ENCODE measurements around the gene FAM83G. TPM values are rescaled to one million over a fixed set of nuclear protein-coding genes. Genes with fewer than 3 reads are reported as not detected.

The FAM83G gene
- total and polyA plus RNA-seq, 2 experiments from 2014 or later, result 14.7 to 25.4 TPM

DNA sequence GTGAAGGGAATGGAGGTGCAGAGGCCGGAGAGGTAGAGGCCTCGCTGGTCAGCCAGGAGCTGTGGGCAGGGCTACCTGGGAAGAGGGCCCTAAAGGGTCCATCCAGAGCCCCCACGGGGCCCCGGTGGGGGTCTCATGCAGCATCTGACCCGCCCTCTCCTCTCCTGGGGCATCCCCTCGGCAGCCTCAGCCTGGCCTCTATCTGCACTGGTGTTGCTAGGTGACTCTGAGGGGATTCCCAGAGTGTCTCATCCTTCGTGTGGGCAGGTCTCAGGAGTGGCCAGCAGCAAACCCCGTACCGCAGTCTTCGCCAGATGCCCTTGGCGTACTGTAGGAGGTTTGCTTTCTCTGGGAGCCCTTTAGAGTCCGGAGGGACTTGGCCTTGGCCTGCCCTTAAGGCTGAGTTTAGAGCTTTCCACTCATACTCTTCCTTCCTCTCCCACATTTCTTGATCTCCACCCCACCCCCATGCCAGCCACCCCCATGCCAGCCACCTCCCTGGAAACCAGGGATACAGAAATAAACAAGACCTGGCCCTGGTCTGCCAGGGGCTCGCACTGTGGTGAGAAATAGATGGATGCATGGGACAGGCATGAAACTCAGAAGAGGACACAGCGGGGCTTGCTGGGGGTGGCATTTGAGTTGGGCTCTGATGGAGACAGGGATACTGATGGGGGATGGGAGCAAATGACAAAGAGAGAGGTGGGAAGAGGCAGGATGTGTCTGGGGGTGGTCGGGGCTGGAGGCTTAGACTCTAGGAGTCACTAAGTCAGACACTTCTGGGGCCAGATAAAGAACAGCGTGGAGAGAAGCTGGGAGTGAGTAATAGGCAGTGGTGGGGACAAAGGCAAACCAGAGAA lies 42.7 kb downstream of the FAM83G start:
- TF ChIP-seq EZH2 (IDR thresholded peaks at IDR 0.05; ENCODE audit: borderline replicate concordance), result no peak
- H3K36me3 ChIP-seq (replicated peaks; ENCODE audit: insufficient read depth, low read depth), result no peaks in the 10 kb centered on the region
- H3K9me2 ChIP-seq (replicated peaks; ENCODE audit: insufficient read depth), result no peaks in the 10 kb centered on the region
- peak overlapping the region; percentile 60 for H3K27ac ChIP-seq
- no peaks in the 10 kb centered on the region for H3K79me2 ChIP-seq
- peaks cover 7% of the 10 kb centered on the region for H3K4me1 ChIP-seq (ENCODE audit: insufficient read depth)
- no peak overlapping the region for H3K4me3 ChIP-seq
- no peaks in the 10 kb centered on the region for H4K20me1 ChIP-seq (ENCODE audit: insufficient read depth, poor library complexity, severe bottlenecking)
- no peaks in the 10 kb centered on the region for H3K27me3 ChIP-seq
- H2AFZ ChIP-seq, result no peak overlapping the region
- WGBS (ENCODE audit: low lambda C conversion rate, missing lambda C conversion rate), result 85% methylated on average over 16 of the region's 16 CpGs
- H3K4me2 ChIP-seq, result no peak overlapping the region
- H3K9me3 ChIP-seq (ENCODE audit: low read depth), result no peaks in the 10 kb centered on the region
- peak; percentile 9 for DNase-seq (ENCODE audit: low spot score)

DNA sequence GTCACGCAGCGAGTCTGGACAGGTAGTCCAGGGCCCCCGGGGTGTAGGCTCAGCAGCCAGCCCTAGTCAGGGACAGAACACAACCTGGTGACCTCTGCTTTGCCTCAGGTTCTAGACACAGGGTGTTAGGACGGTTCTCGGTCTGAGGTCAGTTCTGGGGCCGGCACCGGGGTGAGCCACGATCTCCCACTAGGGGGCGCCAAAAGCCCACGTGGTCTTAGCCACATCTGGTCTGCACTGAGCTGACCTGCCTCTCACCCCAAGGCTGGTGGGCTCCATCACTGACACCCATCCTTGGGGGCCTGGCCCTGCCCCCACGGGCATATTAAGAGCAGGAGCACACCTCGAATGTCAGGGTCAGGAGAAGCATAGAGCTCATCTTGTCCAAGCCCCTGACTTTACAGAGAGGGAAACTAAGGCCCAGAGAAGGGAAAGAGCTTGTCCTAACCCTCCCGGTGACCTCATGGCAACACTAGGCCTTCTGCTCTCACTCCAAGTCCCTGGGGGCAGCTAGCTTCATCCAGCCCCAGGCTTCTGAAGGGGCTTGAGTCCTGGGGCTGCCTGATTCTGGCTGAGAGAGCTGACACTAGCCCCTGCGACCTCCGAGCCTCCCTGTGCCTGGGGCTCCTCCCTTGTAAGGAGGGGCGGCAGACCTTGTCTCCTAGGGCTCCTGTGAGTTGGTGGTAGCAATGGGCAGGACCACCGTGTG lies 43.6 kb downstream of the FAM83G start:
- H3K4me3 ChIP-seq, result no peak overlapping the region
- H3K9me3 ChIP-seq (ENCODE audit: low read depth), result no peaks in the 10 kb centered on the region
- H3K27me3 ChIP-seq, result no peaks in the 10 kb centered on the region
- no peaks in the 10 kb centered on the region for H3K79me2 ChIP-seq
- no peak for TF ChIP-seq EZH2 (IDR thresholded peaks at IDR 0.05; ENCODE audit: borderline replicate concordance)
- TF ChIP-seq, protein P1, sequence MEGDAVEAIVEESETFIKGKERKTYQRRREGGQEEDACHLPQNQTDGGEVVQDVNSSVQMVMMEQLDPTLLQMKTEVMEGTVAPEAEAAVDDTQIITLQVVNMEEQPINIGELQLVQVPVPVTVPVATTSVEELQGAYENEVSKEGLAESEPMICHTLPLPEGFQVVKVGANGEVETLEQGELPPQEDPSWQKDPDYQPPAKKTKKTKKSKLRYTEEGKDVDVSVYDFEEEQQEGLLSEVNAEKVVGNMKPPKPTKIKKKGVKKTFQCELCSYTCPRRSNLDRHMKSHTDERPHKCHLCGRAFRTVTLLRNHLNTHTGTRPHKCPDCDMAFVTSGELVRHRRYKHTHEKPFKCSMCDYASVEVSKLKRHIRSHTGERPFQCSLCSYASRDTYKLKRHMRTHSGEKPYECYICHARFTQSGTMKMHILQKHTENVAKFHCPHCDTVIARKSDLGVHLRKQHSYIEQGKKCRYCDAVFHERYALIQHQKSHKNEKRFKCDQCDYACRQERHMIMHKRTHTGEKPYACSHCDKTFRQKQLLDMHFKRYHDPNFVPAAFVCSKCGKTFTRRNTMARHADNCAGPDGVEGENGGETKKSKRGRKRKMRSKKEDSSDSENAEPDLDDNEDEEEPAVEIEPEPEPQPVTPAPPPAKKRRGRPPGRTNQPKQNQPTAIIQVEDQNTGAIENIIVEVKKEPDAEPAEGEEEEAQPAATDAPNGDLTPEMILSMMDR (IDR thresholded peaks at IDR 0.05; ENCODE audit: poor library complexity), result peak; percentile 92
- no peaks in the 10 kb centered on the region for H3K9me2 ChIP-seq (replicated peaks; ENCODE audit: insufficient read depth)
- no peaks in the 10 kb centered on the region for H4K20me1 ChIP-seq (ENCODE audit: insufficient read depth, poor library complexity, severe bottlenecking)
- no peaks in the 10 kb centered on the region for H3K36me3 ChIP-seq (replicated peaks; ENCODE audit: insufficient read depth, low read depth)
- H3K27ac ChIP-seq, result no peak overlapping the region
- WGBS (ENCODE audit: low lambda C conversion rate, missing lambda C conversion rate), result 37% methylated on average over 17 of the region's 17 CpGs
- no peak overlapping the region for H3K4me2 ChIP-seq
- peak; percentile 82 for DNase-seq (ENCODE audit: low spot score)
- peaks cover 7% of the 10 kb centered on the region for H3K4me1 ChIP-seq (ENCODE audit: insufficient read depth)
- H2AFZ ChIP-seq, result no peak overlapping the region

DNA sequence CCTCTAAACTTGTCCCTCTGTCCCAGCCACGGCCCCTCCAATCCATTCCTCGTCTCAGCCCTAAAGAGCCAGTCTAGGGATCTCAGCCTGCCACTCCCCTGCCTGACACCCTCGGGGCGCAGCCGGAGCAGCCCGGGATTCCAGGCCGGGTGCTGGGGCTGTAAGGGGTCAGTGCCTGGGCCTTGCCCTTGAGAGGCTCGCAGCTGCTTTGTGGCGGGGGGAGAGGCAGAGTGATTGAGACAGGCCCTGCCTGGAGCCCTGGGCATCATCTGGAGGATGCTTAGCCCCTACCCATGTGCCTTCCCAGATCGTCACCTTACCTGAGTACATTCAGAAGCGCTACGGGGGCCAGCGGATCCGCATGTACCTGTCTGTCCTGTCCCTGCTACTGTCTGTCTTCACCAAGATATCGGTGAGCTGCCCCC lies 44.3 kb downstream of the FAM83G start:
- Histone ChIP-seq H2AFZ (no peak overlapping the region), H3K27me3 (no peaks in the 10 kb centered on the region), H3K4me1 (ENCODE audit: insufficient read depth) (peaks cover 7% of the 10 kb centered on the region), H3K4me3 (no peak overlapping the region), H3K27ac (no peak overlapping the region), H3K79me2 (no peaks in the 10 kb centered on the region), H3K36me3 (replicated peaks; ENCODE audit: insufficient read depth, low read depth) (no peaks in the 10 kb centered on the region), H3K9me3 (ENCODE audit: low read depth) (no peaks in the 10 kb centered on the region), H3K9me2 (replicated peaks; ENCODE audit: insufficient read depth) (no peaks in the 10 kb centered on the region), H3K4me2 (no peak overlapping the region), H4K20me1 (ENCODE audit: insufficient read depth, poor library complexity, severe bottlenecking) (no peaks in the 10 kb centered on the region)
- DNase-seq (ENCODE audit: low spot score), result peak; percentile 3
- WGBS (ENCODE audit: low lambda C conversion rate, missing lambda C conversion rate), result 90% methylated on average over 15 of the region's 15 CpGs
- TF ChIP-seq EZH2 (IDR thresholded peaks at IDR 0.05; ENCODE audit: borderline replicate concordance) (no peak), EZH2phosphoT487 (IDR thresholded peaks at IDR 0.05; ENCODE audit: low read depth, severe bottlenecking, unreplicated experiment) (no peak)
- TF ChIP-seq, protein P1 (IDR thresholded peaks at IDR 0.05; ENCODE audit: poor library complexity), result no peak

DNA sequence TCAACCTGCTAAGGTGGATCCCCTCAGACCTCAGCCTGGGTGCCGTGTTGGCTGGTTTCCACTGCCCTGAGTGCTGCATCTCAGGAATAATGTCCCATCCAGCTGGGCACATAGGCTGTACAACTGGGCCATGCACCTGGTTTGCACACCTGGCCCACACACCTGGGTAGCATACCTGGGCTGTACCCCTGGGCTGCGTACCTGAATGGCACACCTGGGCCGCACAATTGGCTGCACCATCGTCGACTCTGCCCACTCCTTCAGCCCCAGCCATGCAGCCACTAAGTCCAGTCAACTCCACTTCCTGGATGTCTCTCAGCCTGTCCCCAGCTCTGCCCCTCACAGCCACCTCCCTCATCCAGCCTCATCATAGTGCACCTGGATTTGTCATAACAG lies 44.7 kb downstream of the FAM83G start:
- Histone ChIP-seq H3K4me1 (ENCODE audit: insufficient read depth) (peaks cover 7% of the 10 kb centered on the region), H3K36me3 (replicated peaks; ENCODE audit: insufficient read depth, low read depth) (no peaks in the 10 kb centered on the region), H3K79me2 (no peaks in the 10 kb centered on the region), H3K4me2 (no peak overlapping the region), H3K27me3 (no peaks in the 10 kb centered on the region), H3K9me2 (replicated peaks; ENCODE audit: insufficient read depth) (no peaks in the 10 kb centered on the region), H3K4me3 (no peak overlapping the region), H3K9me3 (ENCODE audit: low read depth) (no peaks in the 10 kb centered on the region), H2AFZ (no peak overlapping the region), H3K27ac (no peak overlapping the region), H4K20me1 (ENCODE audit: insufficient read depth, poor library complexity, severe bottlenecking) (no peaks in the 10 kb centered on the region)
- DNase-seq (ENCODE audit: low spot score), result peak; percentile 3
- TF ChIP-seq, protein P1 (IDR thresholded peaks at IDR 0.05; ENCODE audit: poor library complexity), result no peak
- TF ChIP-seq EZH2phosphoT487 (IDR thresholded peaks at IDR 0.05; ENCODE audit: low read depth, severe bottlenecking, unreplicated experiment) (no peak), EZH2 (IDR thresholded peaks at IDR 0.05; ENCODE audit: borderline replicate concordance) (no peak)
- WGBS (ENCODE audit: low lambda C conversion rate, missing lambda C conversion rate), result 96% methylated on average over 5 of the region's 5 CpGs

Data from hepatocyte (in vitro differentiated cells).